ENCODE measurements around the gene AMHR2.
A peak's percentile ranks its signal among the peaks of the same experiment; 100 is the strongest.

The AMHR2 gene

DNA sequence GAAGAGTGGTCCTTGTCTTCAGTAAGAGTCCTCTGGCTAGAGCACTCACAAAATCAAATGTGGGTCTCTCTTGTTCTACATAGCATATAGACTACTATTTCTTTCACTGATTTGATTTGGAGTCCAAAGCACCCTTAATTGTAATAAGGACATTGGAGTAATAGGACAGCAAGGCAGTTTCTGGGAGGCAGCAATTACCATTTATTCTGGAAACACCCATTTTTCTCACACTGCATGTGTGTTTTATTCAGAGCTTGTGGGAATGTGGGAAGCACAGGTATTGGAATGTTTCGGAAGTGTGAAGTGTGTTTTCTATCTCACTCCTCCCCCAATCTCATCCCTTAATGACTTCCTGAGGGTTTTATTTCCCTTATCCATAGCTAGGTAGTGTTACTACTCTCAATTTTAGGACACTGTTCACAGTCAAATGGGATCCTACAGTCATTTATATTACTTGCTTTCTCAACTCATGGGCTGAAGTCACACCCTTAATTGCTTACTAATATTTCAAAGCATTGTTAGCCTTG is 48.5 kb downstream of the AMHR2 start:
- Histone ChIP-seq H3K36me3 (ENCODE audit: control insufficient read depth in 1 of 2, insufficient read depth in 2 of 2, low read depth in 1 of 2, low read length in 2 of 2) (peaks cover 43 to 98% of the 10 kb centered on the region in 2 experiments), H3K4me3 (ENCODE audit: insufficient read depth in 1 of 2, low read depth in 1 of 2, low read length in 2 of 2) (no peak overlapping the region), H2BK12ac (ENCODE audit: low read length in 2 of 2) (no peak overlapping the region), H3K4me2 (ENCODE audit: low read length, poor library complexity, severe bottlenecking) (no peak overlapping the region), H3K9ac (ENCODE audit: low read length) (no peak overlapping the region), H4K91ac (ENCODE audit: low read length) (no peak overlapping the region), H2BK120ac (ENCODE audit: low read depth, low read length) (no peak overlapping the region), H2BK5ac (ENCODE audit: low read depth, low read length, poor library complexity, severe bottlenecking) (no peak overlapping the region), H3K4me1 (ENCODE audit: control insufficient read depth, insufficient read depth, low read depth, low read length) (peaks cover 3% of the 10 kb centered on the region), H3K23ac (ENCODE audit: low read length in 2 of 2) (no peak overlapping the region), H3K9me3 (ENCODE audit: control insufficient read depth, low read length) (no peaks in the 10 kb centered on the region), H2AK5ac (ENCODE audit: low read length, severe bottlenecking) (no peak overlapping the region), H2AFZ (ENCODE audit: low read depth, low read length) (no peak overlapping the region), H3K27me3 (ENCODE audit: control insufficient read depth in 1 of 2, insufficient read depth in 1 of 2, low read length in 2 of 2) (no peaks in the 10 kb centered on the region), H3K18ac (ENCODE audit: low read depth in 1 of 2, low read length in 2 of 2) (no peak overlapping the region), H3K79me1 (replicated peaks; ENCODE audit: low read length, poor library complexity, severe bottlenecking) (peaks cover 3% of the 10 kb centered on the region), H3K27ac (ENCODE audit: low read length, poor library complexity, severe bottlenecking) (no peak overlapping the region), H2BK15ac (ENCODE audit: low read depth, poor library complexity, severe bottlenecking) (no peak overlapping the region), H4K8ac (ENCODE audit: low read length) (no peak overlapping the region), H3K14ac (ENCODE audit: low read length in 2 of 2) (no peak overlapping the region), H3K4ac (ENCODE audit: low read depth in 1 of 2, low read length in 2 of 2) (no peak overlapping the region)
- 100% methylated on average over 1 of the region's 1 CpG for WGBS
- no peak for DNase-seq

DNA sequence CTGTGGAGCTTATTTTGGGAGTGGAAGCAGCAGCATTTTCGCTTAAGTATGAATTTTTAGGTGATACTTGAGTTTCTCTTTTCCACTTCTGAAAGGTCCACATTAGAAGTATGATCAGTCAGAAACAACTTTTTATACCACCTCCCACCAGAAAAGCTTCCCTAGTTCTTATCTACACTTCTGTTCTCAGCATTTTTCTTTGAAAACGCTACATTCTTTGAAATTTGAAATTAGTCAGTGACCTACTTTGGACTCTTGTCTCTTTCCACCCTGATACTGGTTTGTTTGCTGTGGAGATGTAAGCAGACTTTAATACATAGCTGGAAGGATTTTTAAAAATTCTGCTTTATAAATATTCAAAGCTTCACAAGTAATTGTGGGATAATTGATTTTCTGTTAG is 50.4 kb downstream of the AMHR2 start:
- no peak overlapping the region for H3K23ac ChIP-seq (ENCODE audit: low read length in 2 of 2)
- H3K18ac ChIP-seq (ENCODE audit: low read depth in 1 of 2, low read length in 2 of 2) = no peak overlapping the region
- H2AK5ac ChIP-seq (ENCODE audit: low read length, severe bottlenecking) = no peak overlapping the region
- no peak overlapping the region for H3K27ac ChIP-seq (ENCODE audit: low read length, poor library complexity, severe bottlenecking)
- H3K4me2 ChIP-seq (ENCODE audit: low read length, poor library complexity, severe bottlenecking) = no peak overlapping the region
- H2BK15ac ChIP-seq (ENCODE audit: low read depth, poor library complexity, severe bottlenecking) = no peak overlapping the region
- H4K8ac ChIP-seq (ENCODE audit: low read length) = no peak overlapping the region
- H3K4ac ChIP-seq (ENCODE audit: low read depth in 1 of 2, low read length in 2 of 2) = no peak overlapping the region
- peaks cover 36 to 95% of the 10 kb centered on the region in 2 experiments for H3K36me3 ChIP-seq (ENCODE audit: control insufficient read depth in 1 of 2, insufficient read depth in 2 of 2, low read depth in 1 of 2, low read length in 2 of 2)
- H2BK5ac ChIP-seq (ENCODE audit: low read depth, low read length, poor library complexity, severe bottlenecking) = no peak overlapping the region
- no peak overlapping the region for H3K14ac ChIP-seq (ENCODE audit: low read length in 2 of 2)
- H3K27me3 ChIP-seq (ENCODE audit: control insufficient read depth in 1 of 2, insufficient read depth in 1 of 2, low read length in 2 of 2) = no peaks in the 10 kb centered on the region
- no peak overlapping the region for H2AFZ ChIP-seq (ENCODE audit: low read depth, low read length)
- H3K9me3 ChIP-seq (ENCODE audit: control insufficient read depth, low read length) = no peaks in the 10 kb centered on the region
- no peak for DNase-seq
- H3K79me1 ChIP-seq (replicated peaks; ENCODE audit: low read length, poor library complexity, severe bottlenecking) = peaks cover 1% of the 10 kb centered on the region
- H4K91ac ChIP-seq (ENCODE audit: low read length) = no peak overlapping the region
- no CpG with 5 or more reads among the region's 2 CpGs for WGBS
- peak overlapping the region; percentile 72 for H3K9ac ChIP-seq (ENCODE audit: low read length)
- no peak overlapping the region for H2BK12ac ChIP-seq (ENCODE audit: low read length in 2 of 2)
- no peak overlapping the region for H2BK120ac ChIP-seq (ENCODE audit: low read depth, low read length)
- peaks cover 1% of the 10 kb centered on the region for H3K4me1 ChIP-seq (ENCODE audit: control insufficient read depth, insufficient read depth, low read depth, low read length)
- H3K4me3 ChIP-seq (ENCODE audit: insufficient read depth in 1 of 2, low read depth in 1 of 2, low read length in 2 of 2) = no peak overlapping the region

DNA sequence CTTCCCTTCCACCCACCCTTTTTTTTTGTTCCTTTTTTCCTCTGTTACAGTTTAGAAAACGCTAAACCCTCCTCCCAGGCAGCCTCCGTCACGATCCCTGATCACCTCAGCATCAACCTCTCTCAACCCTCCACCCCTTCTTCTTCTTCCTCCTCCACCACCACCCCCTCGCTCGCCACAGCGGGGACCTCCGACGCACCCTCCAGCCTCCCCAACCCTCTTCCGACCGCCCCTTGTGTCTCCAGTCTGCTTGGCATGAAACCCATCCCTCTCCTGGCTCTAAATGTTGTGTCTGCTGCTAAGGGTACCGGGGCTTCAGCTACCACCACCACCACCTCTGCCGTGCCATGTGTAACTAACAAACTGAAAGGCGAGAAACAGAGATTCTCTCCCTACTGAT is 51.2 kb downstream of the AMHR2 start:
- no peak overlapping the region for H4K8ac ChIP-seq (ENCODE audit: low read length)
- H4K91ac ChIP-seq (ENCODE audit: low read length) = no peak overlapping the region
- peaks cover 1% of the 10 kb centered on the region for H3K4me1 ChIP-seq (ENCODE audit: control insufficient read depth, insufficient read depth, low read depth, low read length)
- H3K23ac ChIP-seq (ENCODE audit: low read length in 2 of 2) = no peak overlapping the region
- no peak overlapping the region for H2BK15ac ChIP-seq (ENCODE audit: low read depth, poor library complexity, severe bottlenecking)
- no peak overlapping the region for H3K4ac ChIP-seq (ENCODE audit: low read depth in 1 of 2, low read length in 2 of 2)
- H3K27me3 ChIP-seq (ENCODE audit: control insufficient read depth in 1 of 2, insufficient read depth in 1 of 2, low read length in 2 of 2) = no peaks in the 10 kb centered on the region
- peak overlapping the region; percentile 72 for H3K9ac ChIP-seq (ENCODE audit: low read length)
- H3K36me3 ChIP-seq (ENCODE audit: control insufficient read depth in 1 of 2, insufficient read depth in 2 of 2, low read depth in 1 of 2, low read length in 2 of 2) = peaks cover 30 to 95% of the 10 kb centered on the region in 2 experiments
- no peak overlapping the region for H2BK120ac ChIP-seq (ENCODE audit: low read depth, low read length)
- no peak overlapping the region for H2BK5ac ChIP-seq (ENCODE audit: low read depth, low read length, poor library complexity, severe bottlenecking)
- H3K4me2 ChIP-seq (ENCODE audit: low read length, poor library complexity, severe bottlenecking) = no peak overlapping the region
- H2AFZ ChIP-seq (ENCODE audit: low read depth, low read length) = no peak overlapping the region
- H2AK5ac ChIP-seq (ENCODE audit: low read length, severe bottlenecking) = no peak overlapping the region
- H3K79me1 ChIP-seq (replicated peaks; ENCODE audit: low read length, poor library complexity, severe bottlenecking) = peaks cover 1% of the 10 kb centered on the region
- no peaks in the 10 kb centered on the region for H3K9me3 ChIP-seq (ENCODE audit: control insufficient read depth, low read length)
- DNase-seq = no peak
- no peak overlapping the region for H3K4me3 ChIP-seq (ENCODE audit: insufficient read depth in 1 of 2, low read depth in 1 of 2, low read length in 2 of 2)
- no peak overlapping the region for H3K14ac ChIP-seq (ENCODE audit: low read length in 2 of 2)
- no peak overlapping the region for H3K18ac ChIP-seq (ENCODE audit: low read depth in 1 of 2, low read length in 2 of 2)
- 91% methylated on average over 11 of the region's 13 CpGs for WGBS
- no peak overlapping the region for H3K27ac ChIP-seq (ENCODE audit: low read length, poor library complexity, severe bottlenecking)
- H2BK12ac ChIP-seq (ENCODE audit: low read length in 2 of 2) = no peak overlapping the region

DNA sequence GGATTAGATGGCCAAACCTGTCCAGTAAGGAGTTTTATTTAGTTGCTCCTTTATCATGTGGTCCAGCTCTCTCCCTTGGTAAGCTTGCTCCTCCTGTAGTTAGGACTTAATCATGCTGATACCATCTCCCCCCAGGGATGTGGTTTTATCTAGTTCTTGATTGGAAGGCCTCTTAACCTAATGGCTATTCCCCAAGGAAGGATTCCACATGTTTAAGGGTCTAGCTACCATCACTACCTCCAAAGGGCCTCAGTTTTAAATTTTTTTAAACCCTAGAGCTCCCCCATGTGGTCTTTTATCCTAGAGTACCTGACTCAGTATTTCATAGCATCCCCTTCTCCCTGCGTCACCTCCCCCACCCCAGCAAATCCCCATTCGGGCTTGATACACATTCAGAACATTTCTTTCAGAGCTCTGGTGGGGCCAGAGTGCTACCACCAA is 53.1 kb downstream of the AMHR2 start:
- WGBS = 81% methylated on average over 2 of the region's 2 CpGs
- Histone ChIP-seq H3K23ac (ENCODE audit: low read length in 2 of 2) (no peak overlapping the region), H2BK5ac (ENCODE audit: low read depth, low read length, poor library complexity, severe bottlenecking) (no peak overlapping the region), H3K27ac (ENCODE audit: low read length, poor library complexity, severe bottlenecking) (no peak overlapping the region), H4K8ac (ENCODE audit: low read length) (no peak overlapping the region), H2BK12ac (ENCODE audit: low read length in 2 of 2) (no peak overlapping the region), H3K18ac (ENCODE audit: low read depth in 1 of 2, low read length in 2 of 2) (no peak overlapping the region), H3K9me3 (ENCODE audit: control insufficient read depth, low read length) (no peaks in the 10 kb centered on the region), H3K4me1 (ENCODE audit: control insufficient read depth, insufficient read depth, low read depth, low read length) (peaks cover 9% of the 10 kb centered on the region), H2BK15ac (ENCODE audit: low read depth, poor library complexity, severe bottlenecking) (no peak overlapping the region), H3K4ac (ENCODE audit: low read depth in 1 of 2, low read length in 2 of 2) (no peak overlapping the region), H2AK5ac (ENCODE audit: low read length, severe bottlenecking) (no peak overlapping the region), H3K79me1 (replicated peaks; ENCODE audit: low read length, poor library complexity, severe bottlenecking) (peaks cover 3% of the 10 kb centered on the region), H3K27me3 (ENCODE audit: control insufficient read depth in 1 of 2, insufficient read depth in 1 of 2, low read length in 2 of 2) (no peaks in the 10 kb centered on the region), H4K91ac (ENCODE audit: low read length) (no peak overlapping the region), H3K4me2 (ENCODE audit: low read length, poor library complexity, severe bottlenecking) (no peak overlapping the region), H3K9ac (ENCODE audit: low read length) (peak overlapping the region; percentile 72), H3K36me3 (ENCODE audit: control insufficient read depth in 1 of 2, insufficient read depth in 2 of 2, low read depth in 1 of 2, low read length in 2 of 2) (peaks cover 30 to 90% of the 10 kb centered on the region in 2 experiments), H3K4me3 (ENCODE audit: insufficient read depth in 1 of 2, low read depth in 1 of 2, low read length in 2 of 2) (no peak overlapping the region), H3K14ac (ENCODE audit: low read length in 2 of 2) (no peak overlapping the region), H2BK120ac (ENCODE audit: low read depth, low read length) (no peak overlapping the region), H2AFZ (ENCODE audit: low read depth, low read length) (no peak overlapping the region)
- peak; percentile 56 for DNase-seq
